GM21526 (cell line): Measurements from ENCODE around the gene GJB4.
A peak's percentile ranks its signal among the peaks of the same experiment; 100 is the strongest.
"Not testable (repeated sequence)": the region's sequence is repeated elsewhere in the genome, so short reads cannot be mapped to it uniquely, and the experiment has no call there.

Experiments
- ATAC-seq: cut with Tn5 transposase; IDR thresholded peaks from one replicate; pipeline ENCODE4 v1.9.1; 2021; ENCODE audit warnings: moderate library complexity; ENCODE audit not compliant: unreplicated experiment, low FRiP score

Gene GJB4

DNA sequence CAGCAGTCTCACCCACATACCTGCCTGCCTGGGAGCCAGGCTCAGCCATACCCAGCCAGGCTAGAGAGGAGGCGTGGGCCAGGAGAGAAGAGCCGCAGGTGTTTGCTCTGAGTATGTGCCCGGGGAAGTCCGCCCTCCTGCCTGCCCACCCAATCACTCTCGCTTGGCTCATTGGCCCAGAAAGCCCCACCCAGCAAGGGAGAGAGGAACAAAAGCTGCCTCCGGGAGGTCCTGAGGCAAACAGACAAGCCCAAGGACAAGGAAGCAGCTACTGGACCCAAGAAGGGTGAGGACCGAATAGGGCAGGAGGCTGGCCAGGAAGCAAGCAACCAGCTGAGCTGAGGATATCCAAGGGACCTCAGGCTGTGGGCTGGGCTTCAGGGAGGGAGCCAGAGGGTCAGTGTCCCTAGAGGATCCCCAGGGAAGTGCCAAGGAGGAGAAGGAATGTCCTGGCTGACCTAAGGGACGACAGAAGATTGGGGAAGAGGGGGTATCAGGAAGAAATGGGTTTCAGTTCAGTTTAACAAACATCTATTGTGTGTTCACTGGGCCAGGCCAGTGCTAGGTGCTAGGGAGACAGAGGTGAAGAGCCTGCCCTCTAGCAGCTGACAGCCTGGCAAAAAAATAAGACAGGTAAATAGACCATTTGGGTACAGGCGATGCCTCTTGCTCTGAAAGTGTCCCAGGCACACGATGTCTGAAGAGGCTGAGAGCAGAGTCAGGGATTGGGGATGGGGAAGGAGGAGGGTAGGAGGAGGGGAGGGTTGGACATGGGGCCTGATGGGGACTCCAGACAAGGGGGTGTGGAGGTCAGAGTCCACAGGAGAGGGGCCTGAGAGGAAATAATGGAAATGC lies at the start of gene GJB4:
GJB4 (plus strand) TSS at position 238 of the 855 bp plus-strand sequence. CDS start 1,515 bp downstream, outside the sequence.
- ATAC-seq = no peak

DNA sequence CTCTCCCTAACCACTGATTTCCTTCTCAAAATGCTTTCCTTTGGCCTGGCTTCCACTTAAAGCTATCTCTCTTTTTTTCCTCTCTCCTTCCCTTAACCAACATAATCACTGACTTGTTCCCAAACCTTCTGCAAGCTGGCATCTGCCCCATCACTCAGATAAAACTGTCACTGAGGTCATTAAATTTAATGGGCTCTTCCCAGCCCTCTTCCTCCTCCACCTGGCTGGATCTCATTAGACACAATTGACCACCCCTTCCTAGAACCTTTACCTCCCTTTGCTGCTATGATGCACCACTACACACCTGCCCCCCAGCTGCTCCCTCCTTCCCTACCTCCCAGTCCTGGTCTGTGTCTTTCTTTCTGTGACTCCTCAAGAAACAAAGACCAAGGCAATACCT lies 48.7 kb upstream of the GJB4 start:
- no peak for ATAC-seq

GRCh38 chr1:34711485-34711884 lies 48.1 kb upstream of the GJB4 start:
- ATAC-seq = no peak

GRCh38 chr1:34712007-34712688 lies 47.4 kb upstream of the GJB4 start:
- ATAC-seq = no peak

- ATAC-seq = no peak
Measured at GRCh38 chr1:34713443-34713842, 46.1 kb upstream of the GJB4 start.

GRCh38 chr1:34714386-34714785 lies 45.2 kb upstream of the GJB4 start:
- no peak for ATAC-seq

- no peak for ATAC-seq
Measured at GRCh38 chr1:34715139-34715538, 44.4 kb upstream of the GJB4 start.

GRCh38 chr1:34721241-34721640 lies 38.3 kb upstream of the GJB4 start:
- no peak for ATAC-seq

GRCh38 chr1:34721646-34722355 lies 37.7 kb upstream of the GJB4 start:
- ATAC-seq = no peak

- ATAC-seq = no peak
Measured at GRCh38 chr1:34726861-34727260, 32.7 kb upstream of the GJB4 start.

DNA sequence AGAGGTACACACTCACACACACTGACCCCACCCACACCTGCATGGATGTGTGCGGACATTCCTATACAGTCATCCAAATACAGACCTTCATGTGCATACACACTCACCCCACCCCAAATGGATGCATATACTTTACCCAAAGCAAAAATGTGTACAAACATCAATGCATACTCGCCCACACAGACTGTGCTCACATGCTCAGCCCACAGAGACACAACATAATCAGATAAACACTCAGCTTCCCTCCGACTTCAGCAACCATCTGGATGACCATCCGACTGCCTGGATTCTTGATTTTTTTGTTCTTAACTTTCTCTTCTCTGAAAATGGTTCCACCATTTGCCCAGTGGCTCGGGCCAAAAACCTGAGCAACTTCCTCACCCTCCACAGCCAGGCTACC lies 29.1 kb upstream of the GJB4 start:
- no peak for ATAC-seq

DNA sequence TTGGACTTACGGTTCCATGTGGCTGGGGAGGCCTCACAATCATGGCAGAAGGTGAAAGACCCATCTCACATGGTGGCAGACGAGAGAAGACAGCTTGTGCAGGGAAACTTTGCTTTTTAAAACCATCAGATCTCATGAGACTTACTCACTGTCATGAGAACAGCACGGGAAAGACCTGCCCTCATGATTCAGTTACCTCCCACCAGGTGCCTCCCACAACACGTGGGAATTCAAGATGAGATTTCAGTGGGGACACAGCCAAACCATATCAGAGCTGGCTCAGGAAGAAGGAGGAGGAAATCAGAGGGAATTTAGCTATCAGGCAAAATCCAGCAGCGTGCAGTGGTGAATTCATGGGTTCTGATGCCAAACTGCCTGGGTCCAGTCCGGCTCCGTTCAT lies 26.7 kb upstream of the GJB4 start:
- not testable (repeated sequence) for ATAC-seq

- ATAC-seq = no peak
Measured at GRCh38 chr1:34736692-34737091, 22.8 kb upstream of the GJB4 start.

GRCh38 chr1:34737236-34737635 lies 22.3 kb upstream of the GJB4 start:
- ATAC-seq = not testable (repeated sequence)

GRCh38 chr1:34739613-34740012 lies 19.9 kb upstream of the GJB4 start:
- ATAC-seq = no peak

DNA sequence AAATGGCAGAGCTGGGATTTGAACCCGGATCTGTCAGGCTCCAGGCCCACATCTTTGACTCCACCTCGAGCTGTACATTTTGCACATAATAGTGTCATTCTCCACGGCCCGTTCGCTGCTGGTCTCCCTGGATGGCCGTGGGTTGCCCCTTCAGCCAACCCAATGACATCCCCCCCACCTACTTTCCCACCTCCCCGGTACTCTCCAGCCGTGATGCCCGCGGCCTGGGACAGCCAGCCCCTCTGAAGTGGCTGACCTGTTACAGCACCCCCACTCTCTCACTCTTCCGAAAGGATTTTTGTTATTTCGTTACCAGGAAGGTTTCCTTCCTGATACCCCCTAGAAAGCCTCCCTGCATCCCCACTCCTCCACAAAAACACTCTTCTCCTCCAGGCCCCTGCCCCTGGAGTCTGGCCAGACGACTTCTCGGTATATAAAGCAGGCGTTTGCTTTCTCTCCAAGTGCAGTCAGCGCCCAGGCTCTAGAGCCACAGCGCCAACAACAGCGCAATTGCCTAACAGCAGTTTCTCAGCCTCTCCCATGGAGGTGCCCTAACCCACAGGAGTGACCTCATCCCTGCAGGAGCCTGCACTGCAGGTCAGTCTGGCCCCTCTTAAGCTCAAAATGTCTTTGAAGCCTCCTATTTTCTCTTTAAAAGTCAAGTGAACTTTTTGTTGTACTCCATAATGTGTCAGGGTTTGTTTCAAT lies 19.2 kb upstream of the GJB4 start:
- ATAC-seq = no peak

DNA sequence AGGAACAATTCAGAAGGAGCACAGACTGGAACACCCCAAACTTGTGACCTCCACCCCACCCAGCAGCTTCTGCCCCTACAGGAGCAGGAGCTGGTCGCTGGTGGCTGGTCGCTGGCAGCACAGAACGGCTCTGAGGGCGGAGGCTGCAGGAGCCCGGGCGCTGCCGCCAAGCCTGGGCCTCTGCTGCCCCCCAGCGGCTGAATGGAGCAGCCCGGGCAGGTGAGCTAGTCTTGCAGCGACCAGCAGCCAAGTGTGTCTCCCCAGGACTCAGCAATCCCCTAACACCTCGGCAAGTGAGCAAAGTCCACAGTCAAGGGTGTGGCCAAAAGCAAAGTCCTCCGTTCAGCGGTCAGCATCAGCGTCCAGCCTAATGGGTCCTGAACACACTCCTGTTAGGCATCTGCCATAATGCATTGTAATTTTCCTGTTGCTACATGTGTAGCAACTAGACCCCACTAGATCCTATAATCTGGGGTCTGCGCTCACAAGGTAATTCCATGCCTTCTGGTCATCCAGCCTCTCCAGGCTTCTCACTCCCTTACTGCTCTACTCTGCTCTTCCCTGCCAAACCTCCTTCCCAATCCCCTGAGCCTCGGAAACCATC lies 16.8 kb upstream of the GJB4 start:
- ATAC-seq = peak; percentile 55

GRCh38 chr1:34743775-34744174 lies 15.8 kb upstream of the GJB4 start:
- ATAC-seq = no peak

GRCh38 chr1:34744851-34745250 lies 14.7 kb upstream of the GJB4 start:
- ATAC-seq = no peak

DNA sequence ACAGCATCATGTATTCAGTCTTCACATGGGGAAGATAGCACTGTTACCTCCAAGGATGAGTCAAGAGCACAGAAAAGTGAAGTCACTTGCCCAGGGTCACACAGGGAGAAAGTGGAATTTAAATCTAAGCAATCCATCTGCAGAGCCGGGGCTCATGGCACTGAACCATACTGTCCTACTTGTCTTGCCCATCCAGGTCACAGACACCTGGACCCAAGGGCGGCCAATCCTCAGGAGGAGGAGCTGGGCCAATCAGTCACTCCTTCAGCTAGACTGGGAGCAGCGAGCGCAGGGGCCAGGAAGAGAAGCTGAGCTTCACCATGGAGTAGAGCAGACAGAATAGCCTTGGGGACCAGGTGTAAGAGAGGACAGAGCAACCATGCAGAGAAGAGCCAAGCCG lies 13.9 kb upstream of the GJB4 start:
- ATAC-seq = no peak
